ENCODE results near the gene CASP8. TPM values are rescaled to one million over a fixed set of nuclear protein-coding genes. Genes with fewer than 3 reads are reported as not detected.

The CASP8 gene
- total and polyA plus RNA-seq, 2 donors (not counting 1 experiment from before 2014, with no cell fraction given) = 76.7 to 120 TPM

DNA sequence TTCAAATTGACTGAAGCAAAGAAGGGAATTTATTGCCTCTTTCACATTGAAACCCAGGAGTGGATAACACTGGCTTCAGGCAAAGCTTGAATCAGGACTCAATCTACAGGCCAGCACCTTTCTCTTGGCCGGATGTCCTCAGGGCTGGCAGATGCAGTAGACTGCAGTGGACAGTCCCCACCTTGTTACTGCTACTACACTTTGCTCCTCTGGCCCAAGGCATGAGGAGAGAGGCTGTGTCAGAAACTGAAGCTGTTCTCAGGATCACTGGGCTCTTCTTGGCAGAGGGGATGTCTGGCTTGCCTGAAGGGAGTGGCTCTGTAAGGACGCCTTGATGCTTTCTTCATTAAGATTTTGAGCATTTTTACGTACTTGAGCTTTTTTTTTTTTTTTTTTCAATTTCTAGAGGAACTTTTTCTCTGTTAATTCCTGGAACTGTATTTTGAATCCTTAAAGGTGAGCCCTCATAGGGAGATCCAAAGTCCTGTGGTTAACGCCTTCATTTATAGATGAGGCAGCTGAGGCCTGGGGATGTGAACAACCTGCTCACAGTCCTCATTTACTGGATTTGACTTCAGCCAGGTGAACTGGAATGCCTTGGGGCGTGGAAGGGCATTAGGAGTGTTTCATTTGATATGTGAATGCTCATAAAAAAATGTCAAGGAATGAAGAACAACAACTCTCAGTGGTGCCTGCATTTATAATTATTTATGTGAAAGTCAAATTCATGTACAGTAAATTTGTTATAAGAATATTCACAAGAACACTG lies 40.8 kb upstream of the CASP8 start:
- ChIA-PET CTCF (interaction anchor here (0.7 to 6.3 kb wide), 3 partner anchors 13 to 37 kb away, joined by 3 to 54 read pairs (median 25); partner anchors contain the start of gene CASP10), POLR2A (interaction anchor here (0.5 to 0.7 kb wide), 3 partner anchors 26 to 738 kb away, joined by 3 to 5 read pairs (median 5); no protein-coding TSS in a partner anchor)
- Histone ChIP-seq H3K4me3 (ENCODE audit: control extremely low read depth in 1 of 5, extremely low read depth in 1 of 5, insufficient read depth in 1 of 5, low read depth in 2 of 5, low read length in 4 of 5) (no peak overlapping the region), H4K20me1 (ENCODE audit: control insufficient read depth, insufficient read depth, low read length, poor library complexity, severe bottlenecking) (no peaks in the 10 kb centered on the region), H3K36me3 (replicated peaks in 1 of 2; ENCODE audit: control extremely low read depth in 1 of 2, control insufficient read depth in 1 of 2, extremely low read depth in 1 of 2, insufficient read depth in 2 of 2, low read length in 1 of 2) (peaks cover 5 to 36% of the 10 kb centered on the region in 2 experiments), H3K9ac (ENCODE audit: low read length) (no peak overlapping the region), H3K27me3 (replicated peaks in 1 of 4; ENCODE audit: control extremely low read depth in 1 of 4, control insufficient read depth in 3 of 4, insufficient read depth in 4 of 4, low read length in 3 of 4) (no peaks in the 10 kb centered on the region), H2AFZ (ENCODE audit: insufficient read depth, low read depth, low read length, poor library complexity, severe bottlenecking) (no peak overlapping the region), H3K27ac (ENCODE audit: low read length in 2 of 2) (no peak overlapping the region), H3K4me2 (replicated peaks; ENCODE audit: low read depth, low read length, poor library complexity, severe bottlenecking) (peak overlapping the region; percentile 5), H3K79me2 (ENCODE audit: control insufficient read depth, insufficient read depth, low read length) (peaks cover 25% of the 10 kb centered on the region), H3K9me3 (ENCODE audit: control extremely low read depth in 1 of 3, control insufficient read depth in 2 of 3, insufficient read depth in 1 of 3, low read length in 2 of 3) (no peaks in the 10 kb centered on the region), H3K4me1 (ENCODE audit: control insufficient read depth in 2 of 2, insufficient read depth in 2 of 2, low read length in 2 of 2) (peaks cover 12 to 27% of the 10 kb centered on the region in 2 donors)
- Mint-ChIP-seq H3K9me3 (ENCODE audit: insufficient read depth) (no peaks in the 10 kb centered on the region), H3K4me3 (no peak overlapping the region), H3K27me3 (no peaks in the 10 kb centered on the region), H3K4me1 (peaks cover 37% of the 10 kb centered on the region), H3K27ac (peak overlapping the region; percentile 12)
- ATAC-seq (ENCODE audit: low read depth) (no peak), DNase-seq (no peak)
- WGBS (ENCODE audit: insufficient coverage) = 93% methylated on average over 2 of the region's 5 CpGs
- no peak for TF ChIP-seq EZH2 (IDR thresholded peaks at IDR 0.05; ENCODE audit: borderline replicate concordance, insufficient read depth, low read depth, low read length, poor library complexity, severe bottlenecking)
- TF ChIP-seq, protein P1, sequence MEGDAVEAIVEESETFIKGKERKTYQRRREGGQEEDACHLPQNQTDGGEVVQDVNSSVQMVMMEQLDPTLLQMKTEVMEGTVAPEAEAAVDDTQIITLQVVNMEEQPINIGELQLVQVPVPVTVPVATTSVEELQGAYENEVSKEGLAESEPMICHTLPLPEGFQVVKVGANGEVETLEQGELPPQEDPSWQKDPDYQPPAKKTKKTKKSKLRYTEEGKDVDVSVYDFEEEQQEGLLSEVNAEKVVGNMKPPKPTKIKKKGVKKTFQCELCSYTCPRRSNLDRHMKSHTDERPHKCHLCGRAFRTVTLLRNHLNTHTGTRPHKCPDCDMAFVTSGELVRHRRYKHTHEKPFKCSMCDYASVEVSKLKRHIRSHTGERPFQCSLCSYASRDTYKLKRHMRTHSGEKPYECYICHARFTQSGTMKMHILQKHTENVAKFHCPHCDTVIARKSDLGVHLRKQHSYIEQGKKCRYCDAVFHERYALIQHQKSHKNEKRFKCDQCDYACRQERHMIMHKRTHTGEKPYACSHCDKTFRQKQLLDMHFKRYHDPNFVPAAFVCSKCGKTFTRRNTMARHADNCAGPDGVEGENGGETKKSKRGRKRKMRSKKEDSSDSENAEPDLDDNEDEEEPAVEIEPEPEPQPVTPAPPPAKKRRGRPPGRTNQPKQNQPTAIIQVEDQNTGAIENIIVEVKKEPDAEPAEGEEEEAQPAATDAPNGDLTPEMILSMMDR (IDR thresholded peaks at IDR 0.05) = no peak
- intact Hi-C loops (cut with micrococcal nuclease) = no loop called here

DNA sequence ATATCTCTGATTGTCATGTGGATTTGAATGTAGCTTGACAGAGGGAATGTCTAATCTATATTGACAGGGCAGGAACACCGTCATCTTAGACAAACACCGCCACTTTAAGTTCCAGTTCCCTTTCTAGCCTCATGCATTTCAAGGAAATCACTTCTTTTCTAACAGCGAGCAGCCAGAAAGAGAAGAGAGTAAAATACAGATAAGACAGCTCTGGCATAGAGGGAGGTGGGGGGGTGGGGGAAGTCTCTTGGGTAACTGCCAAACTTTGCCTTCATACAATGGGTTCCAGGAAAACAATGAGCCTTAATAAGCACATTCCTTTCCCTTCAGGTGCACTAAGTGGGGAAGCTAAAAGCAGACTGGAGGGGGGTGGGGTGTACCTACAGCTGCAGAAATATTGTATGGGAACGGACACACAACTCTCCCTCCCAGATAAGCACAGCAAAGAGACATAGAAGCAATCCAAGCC lies 40.2 kb upstream of the CASP8 start:
- no peaks in the 10 kb centered on the region for H3K9me3 Mint-ChIP-seq (ENCODE audit: insufficient read depth)
- peaks cover 5 to 36% of the 10 kb centered on the region in 2 experiments for H3K36me3 ChIP-seq (replicated peaks in 1 of 2; ENCODE audit: control extremely low read depth in 1 of 2, control insufficient read depth in 1 of 2, extremely low read depth in 1 of 2, insufficient read depth in 2 of 2, low read length in 1 of 2)
- TF ChIP-seq, protein P1 (IDR thresholded peaks at IDR 0.05) = no peak
- no peak for TF ChIP-seq EZH2 (IDR thresholded peaks at IDR 0.05; ENCODE audit: borderline replicate concordance, insufficient read depth, low read depth, low read length, poor library complexity, severe bottlenecking)
- peaks cover 25% of the 10 kb centered on the region for H3K79me2 ChIP-seq (ENCODE audit: control insufficient read depth, insufficient read depth, low read length)
- H3K9ac ChIP-seq (ENCODE audit: low read length) = no peak overlapping the region
- peak; percentile 51 for DNase-seq
- no peaks in the 10 kb centered on the region for H3K27me3 Mint-ChIP-seq
- CTCF ChIA-PET = interaction anchor here (1.4 to 6.3 kb wide), 3 partner anchors 10 to 38 kb away, joined by 3 to 54 read pairs (median 25); partner anchors contain the start of gene CASP10
- H4K20me1 ChIP-seq (ENCODE audit: control insufficient read depth, insufficient read depth, low read length, poor library complexity, severe bottlenecking) = no peaks in the 10 kb centered on the region
- ATAC-seq (ENCODE audit: low read depth) = peak; percentile 31
- peaks cover 12 to 27% of the 10 kb centered on the region in 2 donors for H3K4me1 ChIP-seq (ENCODE audit: control insufficient read depth in 2 of 2, insufficient read depth in 2 of 2, low read length in 2 of 2)
- intact Hi-C loops (cut with micrococcal nuclease) = no loop called here
- H3K27me3 ChIP-seq (replicated peaks in 1 of 4; ENCODE audit: control extremely low read depth in 1 of 4, control insufficient read depth in 3 of 4, insufficient read depth in 4 of 4, low read length in 3 of 4) = no peaks in the 10 kb centered on the region
- no peak overlapping the region for H3K4me3 Mint-ChIP-seq
- no peak overlapping the region for H3K4me3 ChIP-seq (ENCODE audit: control extremely low read depth in 1 of 5, extremely low read depth in 1 of 5, insufficient read depth in 1 of 5, low read depth in 2 of 5, low read length in 4 of 5)
- H3K4me1 Mint-ChIP-seq = peaks cover 38% of the 10 kb centered on the region
- peak overlapping the region in 1 of 2 donors; percentile 6 for H3K27ac ChIP-seq (ENCODE audit: low read length in 2 of 2)
- no CpG with 5 or more reads among the region's 4 CpGs for WGBS (ENCODE audit: insufficient coverage)
- H2AFZ ChIP-seq (ENCODE audit: insufficient read depth, low read depth, low read length, poor library complexity, severe bottlenecking) = no peak overlapping the region
- H3K4me2 ChIP-seq (replicated peaks; ENCODE audit: low read depth, low read length, poor library complexity, severe bottlenecking) = peak overlapping the region; percentile 5
- H3K27ac Mint-ChIP-seq = peak overlapping the region; percentile 12
- H3K9me3 ChIP-seq (ENCODE audit: control extremely low read depth in 1 of 3, control insufficient read depth in 2 of 3, insufficient read depth in 1 of 3, low read length in 2 of 3) = no peaks in the 10 kb centered on the region
- POLR2A ChIA-PET = interaction anchor here (0.5 to 0.7 kb wide), 3 partner anchors 26 to 738 kb away, joined by 3 to 5 read pairs (median 5); no protein-coding TSS in a partner anchor

Data from B cell (primary cell).